RWPE2 (cell line): Measurements from ENCODE around the gene NEURL1.
"Not testable (repeated sequence)": the region's sequence is repeated elsewhere in the genome, so short reads cannot be mapped to it uniquely, and the experiment has no call there.

Experiments used
- ATAC-seq: fragments of 200-7000 bp; cut with Tn5 transposase; 3 replicates; pipeline ENCODE4 v1.9.1; 2021; ENCODE audit warnings: low read depth
- DNase-seq: peaks from one replicate; pipeline ENCODE4 v3.0.0-alpha.2; 2020; ENCODE audit warnings: low spot score
- H3K27ac ChIP-seq: fragments of 450-650 bp; 2 replicates; pipeline ENCODE4 v1.5.1; 2017; ENCODE audit warnings: mild to moderate bottlenecking; ENCODE audit not compliant: poor library complexity, severe bottlenecking
- H3K27me3 ChIP-seq: fragments of 250-450 bp; sonication (Bioruptor Pico); 2 replicates; pipeline ENCODE4 v1.5.1; 2021; ENCODE audit warnings: mild to moderate bottlenecking, moderate library complexity; ENCODE audit not compliant: insufficient read depth, poor library complexity, severe bottlenecking
- H3K36me3 ChIP-seq: fragments of 250-450 bp; sonication (Bioruptor Pico); 2 replicates; pipeline ENCODE4 v1.5.1; 2020; ENCODE audit warnings: low read depth, mild to moderate bottlenecking, moderate library complexity
- H3K4me1 ChIP-seq: fragments of 250-450 bp; sonication (Bioruptor Pico); 2 replicates; pipeline ENCODE4 v1.5.1; 2021; ENCODE audit warnings: mild to moderate bottlenecking, moderate library complexity; ENCODE audit not compliant: insufficient read depth, poor library complexity, severe bottlenecking
- H3K4me3 ChIP-seq: fragments of 250-450 bp; sonication (Bioruptor Pico); 2 replicates; pipeline ENCODE4 v1.5.1; 2021; ENCODE audit warnings: mild to moderate bottlenecking, moderate library complexity; ENCODE audit not compliant: severe bottlenecking
- H3K9me3 ChIP-seq: fragments of 250-450 bp; sonication (Bioruptor Pico); 2 replicates; pipeline ENCODE4 v1.5.1; 2021; ENCODE audit warnings: mild to moderate bottlenecking, moderate library complexity; ENCODE audit not compliant: severe bottlenecking
- CTCF ChIP-seq: fragments of 450-650 bp; IDR thresholded peaks from one replicate; pipeline ENCODE4 v1.5.1; 2017; ENCODE audit warnings: mild to moderate bottlenecking, moderate library complexity; ENCODE audit not compliant: poor library complexity, severe bottlenecking

The NEURL1 gene

GRCh38 chr10:103603382-103603781, 109.9 kb downstream of the NEURL1 start:
- H3K4me1 ChIP-seq, result no peaks in the 10 kb centered on the region
- TF ChIP-seq CTCF, result no peak
- H3K27ac ChIP-seq, result no peak overlapping the region
- H3K9me3 ChIP-seq, result no peaks in the 10 kb centered on the region
- no peak for ATAC-seq
- no peak overlapping the region for H3K4me3 ChIP-seq
- no peaks in the 10 kb centered on the region for H3K27me3 ChIP-seq
- H3K36me3 ChIP-seq, result peaks cover 38% of the 10 kb centered on the region
- DNase-seq, result no peak

DNA sequence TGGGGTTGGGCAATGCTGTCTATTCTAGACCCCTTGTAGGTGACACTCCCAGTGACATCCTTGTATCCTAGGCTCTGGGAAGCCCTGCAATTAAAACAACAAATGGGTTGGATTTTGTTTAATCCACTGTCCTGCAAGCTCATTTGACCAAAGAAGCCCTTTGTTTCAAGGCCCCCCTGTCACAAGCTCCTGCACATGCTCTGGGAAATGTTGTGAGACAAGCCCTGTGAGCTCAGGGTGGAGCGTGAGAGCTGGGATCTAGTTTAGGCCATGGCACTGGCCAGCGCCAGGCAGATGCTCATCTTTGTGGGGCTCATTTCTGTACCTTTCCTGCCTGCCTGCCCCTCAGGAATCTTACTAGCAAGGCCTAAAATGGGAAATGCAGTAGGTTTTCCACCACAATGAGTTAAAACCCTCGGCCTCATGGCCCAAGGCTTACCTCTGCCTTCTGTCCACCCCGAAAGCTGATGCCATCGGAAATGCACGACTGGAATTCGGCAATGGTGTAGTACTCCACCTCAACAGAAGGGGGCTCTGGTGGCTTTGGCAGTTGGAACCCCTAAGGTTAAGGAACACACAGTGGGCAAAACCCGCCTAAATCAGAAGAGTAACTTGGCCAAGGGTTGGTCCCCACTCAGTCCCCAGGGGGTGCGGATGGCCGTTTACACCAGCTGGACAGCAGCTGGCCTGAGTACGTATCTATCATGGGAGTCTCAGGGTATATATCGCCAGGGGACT, 112.0 kb downstream of the NEURL1 start:
- Histone ChIP-seq H3K4me1 (no peaks in the 10 kb centered on the region), H3K27me3 (no peaks in the 10 kb centered on the region), H3K9me3 (no peaks in the 10 kb centered on the region), H3K4me3 (no peak overlapping the region), H3K27ac (no peak overlapping the region), H3K36me3 (peaks cover 49% of the 10 kb centered on the region)
- ATAC-seq (peak; percentile 15; the same call in 1 of the 3 replicates), DNase-seq (no peak)
- TF ChIP-seq CTCF, result peak; percentile 68

GRCh38 chr10:103606097-103606438, 112.6 kb downstream of the NEURL1 start:
- H3K9me3 ChIP-seq, DNase-seq, H3K27me3 ChIP-seq, H3K27ac ChIP-seq, H3K4me3 ChIP-seq, ATAC-seq, H3K4me1 ChIP-seq: not testable (repeated sequence)
- peaks cover 54% of the 10 kb centered on the region for H3K36me3 ChIP-seq

DNA sequence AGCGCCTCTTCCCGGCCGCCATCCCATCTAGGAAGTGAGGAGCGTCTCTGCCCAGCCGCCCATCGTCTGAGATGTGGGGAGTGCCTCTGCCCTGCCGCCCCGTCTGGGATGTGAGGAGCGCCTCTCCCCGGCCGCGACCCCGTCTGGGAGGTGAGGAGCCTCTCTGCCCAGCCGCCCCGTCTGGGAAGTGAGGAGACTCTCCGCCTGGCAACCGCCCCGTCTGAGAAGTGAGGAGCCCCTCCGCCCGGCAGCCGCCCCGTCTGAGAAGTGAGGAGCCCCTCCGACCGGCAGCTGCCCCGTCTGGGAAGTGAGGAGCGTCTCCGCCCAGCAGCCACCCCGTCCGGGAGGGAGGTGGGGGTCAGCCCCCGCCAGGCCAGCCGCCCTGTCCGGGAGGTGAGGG, 113.5 kb downstream of the NEURL1 start:
- ATAC-seq, H3K4me1 ChIP-seq, H3K9me3 ChIP-seq, H3K27me3 ChIP-seq, H3K4me3 ChIP-seq, H3K27ac ChIP-seq, DNase-seq: not testable (repeated sequence)
- peaks cover 57% of the 10 kb centered on the region for H3K36me3 ChIP-seq

DNA sequence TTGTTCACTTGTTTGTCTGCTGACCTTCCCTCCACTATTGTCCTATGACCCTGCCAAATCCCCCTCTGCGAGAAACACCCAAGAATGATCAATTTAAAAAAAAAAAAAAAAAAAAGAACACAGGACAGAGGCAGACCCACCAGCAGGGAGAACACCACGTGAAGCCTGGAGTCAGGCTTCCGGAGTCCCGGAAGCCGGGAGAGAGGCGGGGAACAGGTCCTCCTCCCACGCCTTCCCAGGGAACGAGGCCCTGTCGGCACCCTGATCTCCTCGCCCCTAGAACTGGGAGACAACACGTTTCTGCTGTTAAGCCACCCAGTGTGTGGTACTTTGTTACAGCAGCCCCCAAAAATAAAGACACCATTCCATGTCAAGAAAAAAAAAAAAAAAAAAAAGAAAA, 114.6 kb downstream of the NEURL1 start:
- not testable (repeated sequence) for DNase-seq

GRCh38 chr10:103609231-103610082, 116.0 kb downstream of the NEURL1 start:
- H3K4me1 ChIP-seq, result no peaks in the 10 kb centered on the region
- no peak for DNase-seq
- H3K27ac ChIP-seq, result no peak overlapping the region
- ATAC-seq, result no peak
- no peak for TF ChIP-seq CTCF
- no peaks in the 10 kb centered on the region for H3K9me3 ChIP-seq
- H3K4me3 ChIP-seq, result no peak overlapping the region
- H3K27me3 ChIP-seq, result no peaks in the 10 kb centered on the region
- peaks cover 66% of the 10 kb centered on the region for H3K36me3 ChIP-seq

More for the DNA sequence above, 114.6 kb downstream of the NEURL1 start:
- ATAC-seq, H3K4me3 ChIP-seq, H3K27me3 ChIP-seq, H3K4me1 ChIP-seq, H3K9me3 ChIP-seq, H3K27ac ChIP-seq: not testable (repeated sequence)
- peaks cover 61% of the 10 kb centered on the region for H3K36me3 ChIP-seq
